ENCODE measurements around the gene TMUB2. TPM values are rescaled to one million over a fixed set of nuclear protein-coding genes. Genes with fewer than 3 reads are reported as not detected.
A peak's percentile ranks its signal among the peaks of the same experiment; 100 is the strongest.

Gene TMUB2
- total and polyA plus RNA-seq, 9 of the 15 experiments (the other 6 are each of a cell fraction or from before 2014, with no cell fraction given), result 4.1 to 29.8 (median 16.3) TPM

DNA sequence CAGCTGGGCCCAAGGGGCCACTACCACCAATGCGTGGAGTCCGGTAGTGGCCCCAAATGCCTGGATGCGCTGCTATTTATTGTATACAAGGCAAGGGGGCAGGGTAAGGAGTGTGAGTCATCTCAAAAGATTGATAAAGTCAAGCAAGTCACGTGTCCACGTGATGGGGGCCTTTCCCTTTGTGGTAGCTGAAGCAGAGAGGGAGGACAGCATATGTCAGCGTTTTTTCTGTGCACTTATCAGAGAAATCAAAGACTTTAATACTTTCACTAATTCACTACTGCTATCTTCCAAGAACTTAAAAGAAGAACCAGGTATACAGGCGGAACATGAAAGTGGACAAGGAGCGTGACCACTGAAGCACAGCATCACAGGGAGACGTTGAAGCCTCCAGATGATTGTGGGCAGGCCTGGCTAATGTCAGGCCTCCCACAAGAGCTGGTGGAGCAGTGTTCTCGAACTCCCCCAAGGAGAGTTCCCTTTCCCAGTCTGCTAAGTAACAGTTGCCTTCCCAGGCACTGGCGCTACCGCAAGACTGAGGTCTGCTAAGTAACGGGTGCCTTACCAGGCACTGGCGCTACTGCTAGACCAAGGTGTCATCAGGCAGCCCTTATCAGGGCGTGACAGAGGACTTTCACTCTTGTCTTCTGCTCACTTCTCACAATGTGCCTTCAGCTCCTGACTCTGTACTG is 27.1 kb upstream of the TMUB2 start (continued):
- TF ChIP-seq ZNF766 (CRISPR knock-in tag; conservative IDR thresholded peaks at IDR 0.05) (peak; percentile 67; the same call in 1 of the 2 replicates), ZNF263 (CRISPR knock-in tag; IDR thresholded peaks at IDR 0.05; ENCODE audit: borderline replicate concordance) (no peak), EZH2 (IDR thresholded peaks at IDR 0.05; ENCODE audit: borderline replicate concordance, low read depth, low read length) (no peak), PML (IDR thresholded peaks at IDR 0.05; ENCODE audit: low read length) (0 out of 2 replicates have a peak, but pooled peaks have one; percentile 30), HES1 (IDR thresholded peaks at IDR 0.05; ENCODE audit: low read depth) (peak; percentile 47; the same call in 1 of the 2 replicates), ZBED1 (IDR thresholded peaks at IDR 0.05) (0 out of 2 replicates have a peak, but pooled peaks have one; percentile 28), SMARCE1 (IDR thresholded peaks at IDR 0.05) (peak; percentile 92)
- TF ChIP-seq, protein P1, sequence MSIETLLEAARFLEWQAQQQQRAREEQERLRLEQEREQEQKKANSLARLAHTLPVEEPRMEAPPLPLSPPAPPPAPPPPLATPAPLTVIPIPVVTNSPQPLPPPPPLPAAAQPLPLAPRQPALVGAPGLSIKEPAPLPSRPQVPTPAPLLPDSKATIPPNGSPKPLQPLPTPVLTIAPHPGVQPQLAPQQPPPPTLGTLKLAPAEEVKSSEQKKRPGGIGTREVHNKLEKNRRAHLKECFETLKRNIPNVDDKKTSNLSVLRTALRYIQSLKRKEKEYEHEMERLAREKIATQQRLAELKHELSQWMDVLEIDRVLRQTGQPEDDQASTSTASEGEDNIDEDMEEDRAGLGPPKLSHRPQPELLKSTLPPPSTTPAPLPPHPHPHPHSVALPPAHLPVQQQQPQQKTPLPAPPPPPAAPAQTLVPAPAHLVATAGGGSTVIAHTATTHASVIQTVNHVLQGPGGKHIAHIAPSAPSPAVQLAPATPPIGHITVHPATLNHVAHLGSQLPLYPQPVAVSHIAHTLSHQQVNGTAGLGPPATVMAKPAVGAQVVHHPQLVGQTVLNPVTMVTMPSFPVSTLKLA (conservative IDR thresholded peaks at IDR 0.05), result peak; percentile 79 to 83
- TF ChIP-seq, protein P2, sequence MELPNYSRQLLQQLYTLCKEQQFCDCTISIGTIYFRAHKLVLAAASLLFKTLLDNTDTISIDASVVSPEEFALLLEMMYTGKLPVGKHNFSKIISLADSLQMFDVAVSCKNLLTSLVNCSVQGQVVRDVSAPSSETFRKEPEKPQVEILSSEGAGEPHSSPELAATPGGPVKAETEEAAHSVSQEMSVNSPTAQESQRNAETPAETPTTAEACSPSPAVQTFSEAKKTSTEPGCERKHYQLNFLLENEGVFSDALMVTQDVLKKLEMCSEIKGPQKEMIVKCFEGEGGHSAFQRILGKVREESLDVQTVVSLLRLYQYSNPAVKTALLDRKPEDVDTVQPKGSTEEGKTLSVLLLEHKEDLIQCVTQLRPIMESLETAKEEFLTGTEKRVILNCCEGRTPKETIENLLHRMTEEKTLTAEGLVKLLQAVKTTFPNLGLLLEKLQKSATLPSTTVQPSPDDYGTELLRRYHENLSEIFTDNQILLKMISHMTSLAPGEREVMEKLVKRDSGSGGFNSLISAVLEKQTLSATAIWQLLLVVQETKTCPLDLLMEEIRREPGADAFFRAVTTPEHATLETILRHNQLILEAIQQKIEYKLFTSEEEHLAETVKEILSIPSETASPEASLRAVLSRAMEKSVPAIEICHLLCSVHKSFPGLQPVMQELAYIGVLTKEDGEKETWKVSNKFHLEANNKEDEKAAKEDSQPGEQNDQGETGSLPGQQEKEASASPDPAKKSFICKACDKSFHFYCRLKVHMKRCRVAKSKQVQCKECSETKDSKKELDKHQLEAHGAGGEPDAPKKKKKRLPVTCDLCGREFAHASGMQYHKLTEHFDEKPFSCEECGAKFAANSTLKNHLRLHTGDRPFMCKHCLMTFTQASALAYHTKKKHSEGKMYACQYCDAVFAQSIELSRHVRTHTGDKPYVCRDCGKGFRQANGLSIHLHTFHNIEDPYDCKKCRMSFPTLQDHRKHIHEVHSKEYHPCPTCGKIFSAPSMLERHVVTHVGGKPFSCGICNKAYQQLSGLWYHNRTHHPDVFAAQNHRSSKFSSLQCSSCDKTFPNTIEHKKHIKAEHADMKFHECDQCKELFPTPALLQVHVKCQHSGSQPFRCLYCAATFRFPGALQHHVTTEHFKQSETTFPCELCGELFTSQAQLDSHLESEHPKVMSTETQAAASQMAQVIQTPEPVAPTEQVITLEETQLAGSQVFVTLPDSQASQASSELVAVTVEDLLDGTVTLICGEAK (IDR thresholded peaks at IDR 0.05), result no peak
- TF ChIP-seq, protein P2 (CRISPR knock-in tag; IDR thresholded peaks at IDR 0.05), result no peak
- TF ChIP-seq, protein P3, sequence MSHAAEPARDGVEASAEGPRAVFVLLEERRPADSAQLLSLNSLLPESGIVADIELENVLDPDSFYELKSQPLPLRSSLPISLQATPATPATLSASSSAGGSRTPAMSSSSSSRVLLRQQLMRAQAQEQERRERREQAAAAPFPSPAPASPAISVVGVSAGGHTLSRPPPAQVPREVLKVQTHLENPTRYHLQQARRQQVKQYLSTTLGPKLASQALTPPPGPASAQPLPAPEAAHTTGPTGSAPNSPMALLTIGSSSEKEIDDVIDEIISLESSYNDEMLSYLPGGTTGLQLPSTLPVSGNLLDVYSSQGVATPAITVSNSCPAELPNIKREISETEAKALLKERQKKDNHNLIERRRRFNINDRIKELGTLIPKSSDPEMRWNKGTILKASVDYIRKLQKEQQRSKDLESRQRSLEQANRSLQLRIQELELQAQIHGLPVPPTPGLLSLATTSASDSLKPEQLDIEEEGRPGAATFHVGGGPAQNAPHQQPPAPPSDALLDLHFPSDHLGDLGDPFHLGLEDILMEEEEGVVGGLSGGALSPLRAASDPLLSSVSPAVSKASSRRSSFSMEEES (CRISPR knock-in tag; IDR thresholded peaks at IDR 0.05), result peak; percentile 95
- TF ChIP-seq, protein P4, sequence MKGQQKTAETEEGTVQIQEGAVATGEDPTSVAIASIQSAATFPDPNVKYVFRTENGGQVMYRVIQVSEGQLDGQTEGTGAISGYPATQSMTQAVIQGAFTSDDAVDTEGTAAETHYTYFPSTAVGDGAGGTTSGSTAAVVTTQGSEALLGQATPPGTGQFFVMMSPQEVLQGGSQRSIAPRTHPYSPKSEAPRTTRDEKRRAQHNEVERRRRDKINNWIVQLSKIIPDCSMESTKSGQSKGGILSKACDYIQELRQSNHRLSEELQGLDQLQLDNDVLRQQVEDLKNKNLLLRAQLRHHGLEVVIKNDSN (CRISPR knock-in tag; IDR thresholded peaks at IDR 0.05), result peak; percentile 95

Data from K562 (cell line).